K562 (cell line): ENCODE measurements around the gene RSRP1. TPM values are rescaled to one million over a fixed set of nuclear protein-coding genes. Genes with fewer than 3 reads are reported as not detected.

Source experiments
- CCAR2 ChIP-seq: fragments of 200-400 bp; formaldehyde crosslinking; IDR thresholded peaks from 2 replicates; pipeline ENCODE4 v1.6.1; 2017; ENCODE audit warnings: mild to moderate bottlenecking, low read depth, low read length
- DEAF1 ChIP-seq: fragments of 450-650 bp; formaldehyde crosslinking; IDR thresholded peaks from 2 replicates; pipeline ENCODE4 v1.4.0; 2020; ENCODE audit warnings: mild to moderate bottlenecking, moderate library complexity
- ESRRB ChIP-seq: fragments of 250-450 bp; sonication (Bioruptor Pico); IDR thresholded peaks from 2 replicates; pipeline ENCODE4 v1.5.0; 2020; ENCODE audit warnings: mild to moderate bottlenecking, moderate library complexity, borderline replicate concordance
- HBP1 ChIP-seq: fragments of 450-650 bp; formaldehyde crosslinking; IDR thresholded peaks from 2 replicates; pipeline ENCODE4 v1.4.0; 2022; ENCODE audit warnings: missing genetic modification characterization
- ILF3 ChIP-seq: fragments of 450-650 bp; IDR thresholded peaks from 2 replicates; pipeline ENCODE4 v1.6.1; 2018; ENCODE audit warnings: antibody characterized with exemption, mild to moderate bottlenecking, moderate library complexity, borderline replicate concordance
- MTA3 ChIP-seq: fragments of 450-650 bp; formaldehyde crosslinking; IDR thresholded peaks from 2 replicates; pipeline ENCODE4 v1.6.1; 2017; ENCODE audit warnings: mild to moderate bottlenecking, borderline replicate concordance
- NR2F6 ChIP-seq: fragments of 450-650 bp; formaldehyde crosslinking; IDR thresholded peaks from 2 replicates; pipeline ENCODE4 v1.4.0; 2020; ENCODE audit warnings: mild to moderate bottlenecking
- TSC22D4 ChIP-seq: fragments of 450-650 bp; IDR thresholded peaks from 2 replicates; pipeline ENCODE4 v1.6.1; 2016; ENCODE audit warnings: missing genetic modification characterization, missing biosample characterization, control low read depth
- ZNF232 ChIP-seq: sonication (generic); formaldehyde crosslinking; IDR thresholded peaks from 2 replicates; pipeline ENCODE4 v1.8.0; 2022; ENCODE audit warnings: mild to moderate bottlenecking, missing genetic modification reagents
- ZNF766 ChIP-seq: fragments of 200-800 bp; sonication (Bioruptor generic); conservative IDR thresholded peaks from 2 replicates; pipeline ENCODE4 v1.6.1; 2016; ENCODE audit warnings: missing genetic modification characterization, missing compliant biosample characterization
- polyA plus RNA-seq, 8 experiments: library from polyadenylated mRNA; depleted of rRNA in 4 of 8; stranded (reverse) in 5 of 8; unstranded in 3 of 8; fragments of >200 nt; fragmentation: Nextera tagmentation in 2 of 8; fragmentation: Illumina TruSeq in 1 of 8; extraction: Ambion mirVana in 2 of 8; extraction: Trizol in 1 of 8; gene quantifications; 2 replicates each; pipeline versions ENCODE4 v1.2.1 to v1.2.3, GENCODE V29; 2011 to 2014; ENCODE audit warnings: inconsistent platforms in 1 of 8, missing spikeins in 1 of 8
- total RNA-seq, 7 experiments: library from RNA; depleted of rRNA in 6 of 7; stranded (reverse); fragments of >200 nt in 6 of 7; fragmentation: Illumina TruSeq in 2 of 7; extraction: Trizol in 2 of 7; gene quantifications; 2 replicates each; pipeline versions ENCODE4 v1.2.1 to v1.2.3, GENCODE V29; 2011 to 2021; ENCODE audit warnings: low replicate concordance in 1 of 7
- TF ChIP-seq, protein P1 (sequence below): fragments of 200-400 bp; formaldehyde crosslinking; IDR thresholded peaks from 2 replicates; pipeline ENCODE4 v1.6.1; 2017; ENCODE audit warnings: mild to moderate bottlenecking, low read depth, low read length, moderate library complexity

The RSRP1 gene
- total and polyA plus RNA-seq, 9 of the 15 experiments (the other 6 are each of a cell fraction or from before 2014, with no cell fraction given): 27.2 to 283 (median 146) TPM

GRCh38 chr1:25232027-25232865 lies 15.0 kb downstream of the RSRP1 start, which contains the start of gene SYF2 (continued):
- TF ChIP-seq HBP1 (CRISPR knock-in tag) (no peak; the same call in 1 of the 2 replicates), NR2F6 (CRISPR knock-in tag) (peak; percentile 35; the same call in 1 of the 2 replicates), CCAR2 (no peak), TSC22D4 (no peak), MTA3 (no peak), ESRRB (CRISPR knock-in tag) (no peak), DEAF1 (CRISPR knock-in tag) (no peak), ILF3 (no peak), ZNF232 (CRISPR knock-in tag) (no peak), ZNF766 (CRISPR knock-in tag) (no peak)
- TF ChIP-seq, protein P1, sequence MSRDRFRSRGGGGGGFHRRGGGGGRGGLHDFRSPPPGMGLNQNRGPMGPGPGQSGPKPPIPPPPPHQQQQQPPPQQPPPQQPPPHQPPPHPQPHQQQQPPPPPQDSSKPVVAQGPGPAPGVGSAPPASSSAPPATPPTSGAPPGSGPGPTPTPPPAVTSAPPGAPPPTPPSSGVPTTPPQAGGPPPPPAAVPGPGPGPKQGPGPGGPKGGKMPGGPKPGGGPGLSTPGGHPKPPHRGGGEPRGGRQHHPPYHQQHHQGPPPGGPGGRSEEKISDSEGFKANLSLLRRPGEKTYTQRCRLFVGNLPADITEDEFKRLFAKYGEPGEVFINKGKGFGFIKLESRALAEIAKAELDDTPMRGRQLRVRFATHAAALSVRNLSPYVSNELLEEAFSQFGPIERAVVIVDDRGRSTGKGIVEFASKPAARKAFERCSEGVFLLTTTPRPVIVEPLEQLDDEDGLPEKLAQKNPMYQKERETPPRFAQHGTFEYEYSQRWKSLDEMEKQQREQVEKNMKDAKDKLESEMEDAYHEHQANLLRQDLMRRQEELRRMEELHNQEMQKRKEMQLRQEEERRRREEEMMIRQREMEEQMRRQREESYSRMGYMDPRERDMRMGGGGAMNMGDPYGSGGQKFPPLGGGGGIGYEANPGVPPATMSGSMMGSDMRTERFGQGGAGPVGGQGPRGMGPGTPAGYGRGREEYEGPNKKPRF: no peak
- TF ChIP-seq, all 486 proteins: peak for 189
